H1 (cell line): Measurements from ENCODE around the gene MAP7D2. TPM values are rescaled to one million over a fixed set of nuclear protein-coding genes. Genes with fewer than 3 reads are reported as not detected.

Experiments used
- CTCF ChIA-PET: fragments of 300-600 bp; sonication (Branson Sonifier 250); formaldehyde crosslinking; loops from one replicate; lab custom pipeline; 2021; ENCODE audit not compliant: partially characterized antibody; lab: Charles Lee
- POLR2A ChIA-PET: fragments of 300-600 bp; sonication (Branson Sonifier 250); formaldehyde crosslinking; loops from one replicate; lab custom pipeline; 2021; ENCODE audit warnings: inconsistent platforms; ENCODE audit not compliant: partially characterized antibody; lab: Charles Lee
- DNase-seq, 2 experiments: peaks; one replicate each; pipeline versions ENCODE4 v3.0.0 to v3.0.0-alpha.2; 2010 to 2022; ENCODE audit warnings: low spot score in 2 of 2, low read depth in 1 of 2, mixed read lengths in 1 of 2
- FAIRE-seq: peaks from 2 replicates; lab custom pipeline; 2011; peaks lifted over from hg19 to GRCh38; lab: Jason Lieb, UNC
- H2AFZ ChIP-seq: 2 replicates; pipeline ENCODE4 v1.8.1; 2012; ENCODE audit warnings: low read length, inconsistent platforms
- H2AK5ac ChIP-seq: 2 replicates; pipeline ENCODE4 v1.6.1; 2013; ENCODE audit warnings: low read depth, low read length
- H2BK120ac ChIP-seq: replicated peaks from 2 replicates; pipeline ENCODE3; 2013; ENCODE audit warnings: low read depth, low read length, inconsistent platforms
- H2BK12ac ChIP-seq: 2 replicates; pipeline ENCODE4 v1.6.1; 2013; ENCODE audit warnings: low read depth, low read length
- H2BK15ac ChIP-seq: 2 replicates; pipeline ENCODE4 v1.6.1; 2013; ENCODE audit warnings: low read length
- H2BK20ac ChIP-seq: 2 replicates; pipeline ENCODE4 v1.6.1; 2013; ENCODE audit warnings: low read length
- H2BK5ac ChIP-seq: 2 replicates; pipeline ENCODE4 v1.6.1; 2013; ENCODE audit warnings: low read depth, low read length
- H3K14ac ChIP-seq: 2 replicates; pipeline ENCODE4 v1.6.1; 2013; ENCODE audit warnings: inconsistent platforms; ENCODE audit not compliant: insufficient read length
- H3K18ac ChIP-seq: 2 replicates; pipeline ENCODE4 v1.6.1; 2013; ENCODE audit warnings: low read length; ENCODE audit errors: extremely low read depth
- H3K23ac ChIP-seq: 2 replicates; pipeline ENCODE4 v1.6.1; 2013; ENCODE audit warnings: inconsistent platforms; ENCODE audit not compliant: insufficient read length
- H3K23me2 ChIP-seq: 2 replicates; pipeline ENCODE4 v1.6.1; 2013; ENCODE audit warnings: low read depth, low read length
- H3K27ac ChIP-seq: 2 replicates; pipeline ENCODE4 v1.6.1; 2011; ENCODE audit warnings: low read depth, low read length, inconsistent platforms
- H3K27me3 ChIP-seq, 4 experiments: replicated peaks in 1 of 4; 1 replicate in 1 of 4; 2 replicates in 3 of 4; pipeline versions ENCODE4 v1.6.1 to v1.8.1; 2011 to 2013; ENCODE audit warnings: low read length in 3 of 4, mild to moderate bottlenecking in 3 of 4, inconsistent platforms in 2 of 4, mixed read lengths in 2 of 4, moderate library complexity in 1 of 4; ENCODE audit not compliant: control insufficient read depth in 3 of 4, insufficient read depth in 3 of 4; ENCODE audit errors: extremely low read depth in 1 of 4
- H3K36me3 ChIP-seq, 4 experiments: 2 replicates each; pipeline versions ENCODE4 v1.6.1 to v1.8.1; 2011 to 2013; ENCODE audit warnings: mild to moderate bottlenecking in 4 of 4, low read length in 3 of 4, moderate library complexity in 2 of 4, control low read depth in 1 of 4, inconsistent platforms in 1 of 4; ENCODE audit not compliant: insufficient read depth in 4 of 4, control insufficient read depth in 2 of 4
- H3K4ac ChIP-seq: replicated peaks from 2 replicates; pipeline ENCODE3; 2013; ENCODE audit warnings: low read length, low read depth, mixed read lengths, inconsistent platforms; ENCODE audit not compliant: insufficient read length
- H3K4me1 ChIP-seq, 4 experiments: replicated peaks in 1 of 4; 1 replicate in 1 of 4; 2 replicates in 3 of 4; pipeline versions ENCODE4 v1.6.1 to v1.8.1; 2011 to 2013; ENCODE audit warnings: low read length in 3 of 4, inconsistent platforms in 2 of 4, mixed read lengths in 1 of 4; ENCODE audit not compliant: insufficient read depth in 4 of 4, control insufficient read depth in 3 of 4
- H3K4me2 ChIP-seq, 2 experiments: 2 replicates each; pipeline versions ENCODE4 v1.6.1 to v1.8.1; 2011 to 2013; ENCODE audit warnings: low read depth in 2 of 2, low read length in 2 of 2, control low read depth in 1 of 2, inconsistent platforms in 1 of 2, mild to moderate bottlenecking in 1 of 2; ENCODE audit not compliant: insufficient read depth in 1 of 2
- H3K4me3 ChIP-seq, 4 experiments: fragments of 200-600, 300-600 bp in 1 of 4; sonication (generic), shearing (Covaris generic), sonication (Bioruptor Twin) in 1 of 4; 2 replicates each; pipeline versions ENCODE4 v1.5.1 to v1.8.1; 2011 to 2016; ENCODE audit warnings: low read length in 4 of 4, low read depth in 3 of 4, control low read depth in 2 of 4, inconsistent platforms in 2 of 4, mild to moderate bottlenecking in 2 of 4, mixed read lengths in 1 of 4, moderate library complexity in 1 of 4; ENCODE audit not compliant: insufficient read depth in 2 of 4; ENCODE audit errors: extremely low read depth in 1 of 4
- H3K56ac ChIP-seq: replicated peaks from 2 replicates; pipeline ENCODE3; 2013; ENCODE audit warnings: low read depth, mild to moderate bottlenecking, mixed read lengths, low read length, inconsistent platforms; ENCODE audit not compliant: insufficient read length
- H3K79me1 ChIP-seq: 2 replicates; pipeline ENCODE4 v1.6.1; 2013; ENCODE audit warnings: low read depth, low read length, control low read depth
- H3K79me2 ChIP-seq, 2 experiments: 2 replicates each; pipeline versions ENCODE4 v1.6.1 to v1.8.1; 2012 to 2013; ENCODE audit warnings: low read length in 2 of 2, mild to moderate bottlenecking in 2 of 2, inconsistent platforms in 1 of 2; ENCODE audit not compliant: insufficient read depth in 2 of 2, control insufficient read depth in 1 of 2
- H3K9ac ChIP-seq, 4 experiments: replicated peaks in 1 of 4; 1 replicate in 1 of 4; 2 replicates in 3 of 4; pipeline versions ENCODE4 v1.6.1 to v1.8.1; 2011 to 2013; ENCODE audit warnings: low read depth in 3 of 4, low read length in 3 of 4, control low read depth in 2 of 4, mild to moderate bottlenecking in 2 of 4, moderate library complexity in 2 of 4, inconsistent platforms in 1 of 4; ENCODE audit errors: extremely low read depth in 1 of 4
- H3K9me3 ChIP-seq, 2 experiments: 2 replicates each; pipeline versions ENCODE4 v1.6.1 to v1.8.1; 2012 to 2013; ENCODE audit warnings: mild to moderate bottlenecking in 2 of 2, moderate library complexity in 2 of 2, control low read depth in 1 of 2, inconsistent platforms in 1 of 2, low read depth in 1 of 2, low read length in 1 of 2, mixed read lengths in 1 of 2; ENCODE audit not compliant: insufficient read depth in 2 of 2
- H4K20me1 ChIP-seq, 2 experiments: replicated peaks in 1 of 2; 2 replicates each; pipeline versions ENCODE3 to v1.8.1; 2011 to 2013; ENCODE audit warnings: inconsistent platforms in 2 of 2, low read length in 2 of 2, mild to moderate bottlenecking in 1 of 2; ENCODE audit not compliant: insufficient read depth in 2 of 2, control insufficient read depth in 1 of 2
- H4K5ac ChIP-seq: 2 replicates; pipeline ENCODE4 v1.6.1; 2013; ENCODE audit warnings: low read length, low read depth, mixed read lengths, inconsistent platforms; ENCODE audit not compliant: insufficient read length
- H4K8ac ChIP-seq: 2 replicates; pipeline ENCODE4 v1.8.0; 2013; ENCODE audit warnings: mild to moderate bottlenecking, moderate library complexity, low read length, inconsistent platforms; ENCODE audit not compliant: insufficient read depth; ENCODE audit errors: extremely low read depth
- H4K91ac ChIP-seq: replicated peaks from 2 replicates; pipeline ENCODE3; 2013; ENCODE audit warnings: low read length, mixed read lengths, inconsistent platforms; ENCODE audit not compliant: insufficient read length
- ASH2L ChIP-seq: fragments of 200-600, 300-600 bp; sonication (generic); IDR thresholded peaks from one replicate; pipeline ENCODE4 v1.7.1; 2017; ENCODE audit warnings: low read length
- CBX8 ChIP-seq: fragments of 300-800, 300-1000 bp; sonication (generic); IDR thresholded peaks from 2 replicates; pipeline ENCODE4 v1.7.1; 2016; ENCODE audit warnings: low read depth, low read length, borderline replicate concordance
- CHD2 ChIP-seq: IDR thresholded peaks from 2 replicates; pipeline ENCODE4 v1.6.1; 2012; ENCODE audit warnings: low read length, improper control_type of control experiment
- HDAC6 ChIP-seq: IDR thresholded peaks from one replicate; pipeline ENCODE4 v1.7.1; 2012; ENCODE audit warnings: low read depth, mild to moderate bottlenecking, inconsistent platforms, low read length, moderate library complexity
- KDM4A ChIP-seq: IDR thresholded peaks from one replicate; pipeline ENCODE4 v1.7.1; 2012; ENCODE audit warnings: low read depth, mild to moderate bottlenecking, moderate library complexity, low read length, inconsistent platforms; ENCODE audit not compliant: severe bottlenecking
- KDM5A ChIP-seq: fragments of 200-600 bp; IDR thresholded peaks from 2 replicates; pipeline ENCODE4 v1.7.1; 2012; ENCODE audit warnings: mild to moderate bottlenecking, low read length, inconsistent platforms, mixed read lengths
- NRF1 ChIP-seq: IDR thresholded peaks from 2 replicates; pipeline ENCODE4 v1.6.1; 2011; ENCODE audit warnings: mild to moderate bottlenecking, low read depth, low read length, improper control_type of control experiment
- PHF8 ChIP-seq: fragments of 200-600 bp; sonication (generic); conservative IDR thresholded peaks from 2 replicates; pipeline ENCODE4 v1.7.1; 2012; ENCODE audit warnings: low read depth, mild to moderate bottlenecking, inconsistent platforms, low read length, moderate library complexity
- RXRA ChIP-seq: IDR thresholded peaks from 2 replicates; pipeline ENCODE4 v1.6.1; 2011; ENCODE audit warnings: low read depth, mild to moderate bottlenecking, low read length, moderate library complexity; ENCODE audit not compliant: insufficient read depth
- WGBS, 2 experiments: shearing (Covaris generic) in 1 of 2; methylation state at CpG; one replicate each; pipeline versions ENCODE4 v1.1.6 to v1.1.7; 2013 to 2015; ENCODE audit warnings: low lambda C conversion rate in 2 of 2, mixed read lengths in 2 of 2, inconsistent platforms in 1 of 2, low coverage in 1 of 2, missing lambda C conversion rate in 1 of 2; ENCODE audit not compliant: insufficient replicate concordance in 2 of 2, insufficient coverage in 1 of 2, insufficient read length in 1 of 2; ENCODE audit errors: extremely low coverage in 1 of 2, missing lambda C conversion rate in 1 of 2; 5-methylcytosine and 5-hydroxymethylcytosine counted together
- long read RNA-seq, 2 experiments: library from RNA in 1 of 2; library from capped mRNA in 1 of 2; stranded (forward); transcript quantifications; one replicate each; pipeline ENCODE4 v2.0.0, GENCODE V29; 2021; ENCODE audit warnings: inconsistent platforms in 1 of 2
- polyA minus RNA-seq, 3 experiments: library from RNA; depleted of rRNA, polyadenylated mRNA; stranded (reverse); fragments of >200 nt; gene quantifications; 1 replicate in 2 of 3; 2 replicates in 1 of 3; pipeline ENCODE4 v1.2.3, GENCODE V29; 2011
- polyA plus RNA-seq, 7 experiments: library from polyadenylated mRNA; depleted of rRNA in 3 of 7; stranded (reverse) in 5 of 7; unstranded in 2 of 7; fragments of >200 nt in 5 of 7; fragments of 200-250 nt in 2 of 7; gene quantifications; 1 replicate in 5 of 7; 2 replicates in 1 of 7; 4 replicates in 1 of 7; pipeline versions ENCODE4 v1.2.1 to v1.2.3, GENCODE V29; 2011 to 2013; ENCODE audit warnings: missing spikeins in 2 of 7, mixed read lengths in 2 of 7
- total RNA-seq: library from RNA; stranded (reverse); fragmentation: NEBNext Ultra II Directional; extraction: Animal tissue kit (Norgen Biotek cat#: 25700); gene quantifications from 2 replicates; pipeline ENCODE4 v1.2.1, GENCODE V29; 2021
- TF ChIP-seq, protein P1 (sequence below): IDR thresholded peaks from 2 replicates; pipeline ENCODE4 v1.6.1; 2012; ENCODE audit warnings: inconsistent platforms

Gene MAP7D2
- total RNA-seq (0.65 and 1.0 TPM in 2 replicates), polyA plus RNA-seq (2011; rRNA removed) (0.41 and 0.83 TPM in 2 replicates), polyA minus RNA-seq (2011; rRNA and poly(A)+ RNA removed) (0.60 and 2.0 TPM in 2 replicates)
- polyA plus RNA-seq (2011; cell fraction: cytosol; rRNA removed): 0.78 TPM
- polyA plus RNA-seq (2011; cell fraction: nucleus; rRNA removed): 0.63 TPM
- 1.3 to 1.7 TPM (median 1.4 TPM) in 4 replicates for polyA plus RNA-seq (2012, experiment 1 of 2)
- polyA plus RNA-seq (2012, experiment 2 of 2): 0.25 TPM
- polyA plus RNA-seq (2013, experiment 1 of 2): 0.93 TPM
- 1.2 TPM for polyA plus RNA-seq (2013, experiment 2 of 2)
- polyA minus RNA-seq (2011; cell fraction: cytosol; rRNA and poly(A)+ RNA removed): 0.66 TPM
- polyA minus RNA-seq (2011; cell fraction: nucleus; rRNA and poly(A)+ RNA removed): 0.80 TPM
- long read RNA-seq, experiment 1, partial matches to known transcripts: 1 of 1 reads
- long read RNA-seq, experiment 1, other reads (novel, unspliced or antisense): 0 of 1 reads
- long read RNA-seq, experiment 2: 0 reads

DNA sequence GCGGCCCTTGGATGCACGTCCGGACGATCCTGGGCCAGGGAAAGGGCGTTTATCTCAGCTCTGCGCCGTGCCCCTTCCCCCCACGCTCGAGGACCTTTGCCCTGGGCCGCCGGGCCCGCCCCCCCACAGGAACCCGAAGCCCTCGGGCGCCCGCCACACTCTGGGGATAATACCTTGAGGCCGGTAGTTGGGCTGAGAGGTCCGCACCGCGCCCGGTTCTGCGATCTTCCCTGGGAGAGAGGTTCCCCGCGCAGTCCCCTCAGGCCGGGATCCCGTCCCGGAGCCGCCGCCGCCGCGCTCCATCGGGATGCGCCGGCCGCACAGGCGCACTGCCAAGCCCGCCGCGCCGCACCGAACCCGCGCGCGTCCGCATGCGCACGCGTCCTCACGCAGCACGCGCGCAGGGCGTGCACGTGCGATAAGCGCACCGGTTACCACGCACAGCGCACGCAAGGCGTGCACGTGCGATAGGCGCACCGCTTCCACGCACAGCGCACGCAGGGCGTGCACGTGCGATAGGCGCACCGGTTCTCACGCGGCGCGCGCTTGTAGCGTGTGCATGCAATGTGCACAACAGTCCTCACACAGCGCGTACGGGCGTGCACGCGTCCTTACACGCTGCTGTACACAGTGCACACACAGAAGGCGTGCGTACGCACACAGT lies at the start of gene MAP7D2:
Gene MAP7D2 (minus strand): TSS at position 331 of the 664 bp plus-strand sequence. CDS start 28 bp downstream, at position 303.
- DNase-seq (peak in 1 of 2 experiments; percentile 52), FAIRE-seq (no peak)
- WGBS, 2 experiments: 38% methylated on average over 53 of the region's 91 CpGs; no CpG with 5 or more reads in 1 of the 2 experiments
- Histone ChIP-seq H4K5ac (no peak within 1 kb of the TSS), H2BK5ac (no peak within 1 kb of the TSS), H2AFZ (no peak within 1 kb of the TSS), H4K8ac (peak within 1 kb of the TSS; percentile 25; the same call in 1 of the 2 replicates), H3K4me1 (0 out of 7 replicates have a peak, but pooled peaks cover 0 to 3% (median 0%) of the 10 kb centered on the region in 4 experiments), H4K20me1 (peaks cover 0 to 4% of the 10 kb centered on the region in 2 experiments), H3K4me3 (peak within 1 kb of the TSS; percentile 27 to 61 (median 30)), H3K27ac (no peak within 1 kb of the TSS), H2BK12ac (no peak within 1 kb of the TSS), H3K4me2 (peak within 1 kb of the TSS; percentile 76 to 77), H3K9me3 (peaks cover 0 to 3% of the 10 kb centered on the region in 2 experiments; a peak in 1 of 4 replicates), H2BK15ac (no peak within 1 kb of the TSS), H2AK5ac (peak within 1 kb of the TSS; percentile 56; the same call in 1 of the 2 replicates), H2BK120ac (no peak within 1 kb of the TSS), H3K23ac (no peak within 1 kb of the TSS), H2BK20ac (no peak within 1 kb of the TSS), H3K23me2 (peaks cover 3% of the 10 kb centered on the region; the same call in 1 of the 2 replicates), H3K27me3 (peaks cover 3 to 23% (median 19%) of the 10 kb centered on the region in 4 experiments), H3K14ac (no peak within 1 kb of the TSS), H3K79me1 (peaks cover 2% of the 10 kb centered on the region; the same call in 1 of the 2 replicates), H3K79me2 (no peaks in the 10 kb centered on the region), H3K36me3 (no peaks in the 10 kb centered on the region), H4K91ac (no peak within 1 kb of the TSS), H3K56ac (no peak within 1 kb of the TSS), H3K4ac (peak within 1 kb of the TSS; percentile 69), H3K18ac (no peak within 1 kb of the TSS), H3K9ac (no peak within 1 kb of the TSS)
- ChIA-PET POLR2A (no interaction called here), CTCF (no interaction called here)
- TF ChIP-seq, protein P1, sequence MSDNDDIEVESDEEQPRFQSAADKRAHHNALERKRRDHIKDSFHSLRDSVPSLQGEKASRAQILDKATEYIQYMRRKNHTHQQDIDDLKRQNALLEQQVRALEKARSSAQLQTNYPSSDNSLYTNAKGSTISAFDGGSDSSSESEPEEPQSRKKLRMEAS: peak; percentile 92
- TF ChIP-seq CBX8: no peak
- TF ChIP-seq CHD2: no peak
- TF ChIP-seq NRF1: peak; percentile 30; the same call in 1 of the 2 replicates
- TF ChIP-seq KDM5A: no peak
- TF ChIP-seq ASH2L: no peak
- TF ChIP-seq KDM4A: peak; percentile 62
- no peak for TF ChIP-seq RXRA
- no peak for TF ChIP-seq PHF8
- TF ChIP-seq HDAC6: no peak
